Liver (tissue), 9 donors: ENCODE data around the gene TBCD. TPM values are rescaled to one million over a fixed set of nuclear protein-coding genes. Genes with fewer than 3 reads are reported as not detected.

Source experiments
- DNase-seq: peaks from one replicate; pipeline ENCODE4 v3.0.0-alpha.2; 2017; ENCODE audit warnings: low spot score
- H3K27ac ChIP-seq, 2 donors: one replicate each; pipeline ENCODE4 v1.7.0; 2013; ENCODE audit warnings: inconsistent platforms in 2 of 2, low read length in 2 of 2, control low read depth in 1 of 2, low read depth in 1 of 2, mild to moderate bottlenecking in 1 of 2
- H3K27me3 ChIP-seq, 4 donors: one replicate each; pipeline versions ENCODE4 v1.6.1 to v1.7.0; 2013; ENCODE audit warnings: low read length in 3 of 4, inconsistent platforms in 1 of 4, mild to moderate bottlenecking in 1 of 4, moderate library complexity in 1 of 4; ENCODE audit not compliant: control insufficient read depth in 4 of 4, insufficient read depth in 4 of 4
- H3K36me3 ChIP-seq, 4 donors: one replicate each; pipeline versions ENCODE4 v1.6.1 to v1.7.0; 2013; ENCODE audit warnings: low read length in 3 of 4, mild to moderate bottlenecking in 3 of 4, low read depth in 1 of 4, moderate library complexity in 1 of 4; ENCODE audit not compliant: control insufficient read depth in 4 of 4, insufficient read depth in 3 of 4
- H3K4me1 ChIP-seq, 4 donors: one replicate each; pipeline versions ENCODE4 v1.6.1 to v1.7.0; 2013; ENCODE audit warnings: low read length in 3 of 4, mild to moderate bottlenecking in 3 of 4, moderate library complexity in 1 of 4; ENCODE audit not compliant: control insufficient read depth in 4 of 4, insufficient read depth in 4 of 4
- H3K4me3 ChIP-seq, 3 donors: one replicate each; pipeline versions ENCODE4 v1.6.1 to v1.7.0; 2013; ENCODE audit warnings: low read length in 3 of 3, control low read depth in 1 of 3, low read depth in 1 of 3, mild to moderate bottlenecking in 1 of 3
- H3K9ac ChIP-seq, 2 donors: one replicate each; pipeline ENCODE4 v1.7.0; 2013; ENCODE audit warnings: low read length in 2 of 2, mild to moderate bottlenecking in 2 of 2, moderate library complexity in 2 of 2, control low read depth in 1 of 2, low read depth in 1 of 2
- H3K9me3 ChIP-seq, 4 donors: one replicate each; pipeline versions ENCODE4 v1.6.1 to v1.7.0; 2013; ENCODE audit warnings: low read length in 3 of 4; ENCODE audit not compliant: control insufficient read depth in 4 of 4
- ATF3 ChIP-seq: IDR thresholded peaks from 2 replicates; pipeline ENCODE4 v1.6.1; 2016; ENCODE audit warnings: antibody characterized with exemption
- CTCF ChIP-seq: fragments of 150-350 bp; IDR thresholded peaks from 2 replicates; pipeline ENCODE4 v1.5.1; 2017; ENCODE audit warnings: improper control_type of control experiment, low read depth, low read length; ENCODE audit not compliant: missing input control
- EGR1 ChIP-seq, 2 donors: IDR thresholded peaks; 2 replicates each; pipeline ENCODE4 v1.6.1; 2016 to 2018; ENCODE audit warnings: antibody characterized with exemption in 2 of 2, low read depth in 2 of 2
- FOXA1 ChIP-seq: IDR thresholded peaks from 2 replicates; pipeline ENCODE4 v1.6.1; 2016; ENCODE audit warnings: antibody characterized with exemption
- FOXA2 ChIP-seq: IDR thresholded peaks from 2 replicates; pipeline ENCODE4 v1.6.1; 2016; ENCODE audit warnings: antibody characterized with exemption
- HNF4G ChIP-seq: IDR thresholded peaks from 2 replicates; pipeline ENCODE4 v1.6.1; 2016; ENCODE audit warnings: antibody characterized with exemption
- MAX ChIP-seq: IDR thresholded peaks from 2 replicates; pipeline ENCODE4 v1.6.1; 2016; ENCODE audit warnings: antibody characterized with exemption
- NR2F2 ChIP-seq: IDR thresholded peaks from 2 replicates; pipeline ENCODE4 v1.6.1; 2016; ENCODE audit warnings: antibody characterized with exemption
- RAD21 ChIP-seq, 2 donors: IDR thresholded peaks; 2 replicates each; pipeline ENCODE4 v1.6.1; 2016; ENCODE audit warnings: antibody characterized with exemption in 2 of 2, mild to moderate bottlenecking in 2 of 2
- REST ChIP-seq: IDR thresholded peaks from 2 replicates; pipeline ENCODE4 v1.6.1; 2016; ENCODE audit warnings: antibody characterized with exemption, mild to moderate bottlenecking
- SP1 ChIP-seq: IDR thresholded peaks from 2 replicates; pipeline ENCODE4 v1.6.1; 2018; ENCODE audit warnings: antibody characterized with exemption, mild to moderate bottlenecking
- TAF1 ChIP-seq: conservative IDR thresholded peaks from 2 replicates; pipeline ENCODE4 v1.6.1; 2016; ENCODE audit warnings: antibody characterized with exemption, mild to moderate bottlenecking
- ZBTB33 ChIP-seq: IDR thresholded peaks from 2 replicates; pipeline ENCODE4 v1.6.1; 2016; ENCODE audit warnings: antibody characterized with exemption
- WGBS: extraction: QIAGEN DNeasy Blood & Tissue Kit; methylation state at CpG from one replicate; pipeline ENCODE4 v1.1.7; 2013; 5-methylcytosine and 5-hydroxymethylcytosine counted together
- polyA plus RNA-seq, 2 donors: library from polyadenylated mRNA; stranded (reverse) in 1 of 2; unstranded in 1 of 2; fragments of 200-250 nt in 1 of 2; fragments of >200 nt in 1 of 2; fragmentation: Nextera tagmentation in 1 of 2; extraction: Ambion mirVana in 1 of 2; gene quantifications; one replicate each; pipeline versions ENCODE4 v1.2.1 to v1.2.3, GENCODE V29; 2013 to 2015
- total RNA-seq, 2 donors: library from RNA; depleted of rRNA; stranded (reverse); fragments of >200 nt; gene quantifications; one replicate each; pipeline ENCODE4 v1.2.3, GENCODE V29; 2014
- donor health status: healthy.
- donor health status: healthy.
- donor health status: healthy.
- donor health status: healthy.
- donor health status: healthy.

Gene TBCD
- total and polyA plus RNA-seq, 4 donors, result 29.8 to 42.2 (median 33.0) TPM

GRCh38 chr17:82866590-82867191 lies 114.8 kb downstream of the TBCD start:
- H3K27ac ChIP-seq, result no peak overlapping the region
- H3K27me3 ChIP-seq, result no peaks in the 10 kb centered on the region
- no peak for DNase-seq
- 85% methylated on average over 11 of the region's 11 CpGs for WGBS
- TF ChIP-seq RAD21 (IDR thresholded peaks at IDR 0.05) (no peak), SP1 (no peak), NR2F2 (no peak), MAX (no peak)
- peaks cover 4 to 13% (median 8%) of the 10 kb centered on the region in 4 donors for H3K36me3 ChIP-seq
- no peak overlapping the region for H3K9ac ChIP-seq
- no peak overlapping the region for H3K4me3 ChIP-seq
- H3K9me3 ChIP-seq, result no peaks in the 10 kb centered on the region
- no peaks in the 10 kb centered on the region for H3K4me1 ChIP-seq

- 96% methylated on average over 18 of the region's 18 CpGs for WGBS
- Histone ChIP-seq H3K9ac (no peak overlapping the region), H3K4me1 (no peaks in the 10 kb centered on the region), H3K27ac (no peak overlapping the region), H3K27me3 (no peaks in the 10 kb centered on the region), H3K9me3 (no peaks in the 10 kb centered on the region), H3K4me3 (no peak overlapping the region), H3K36me3 (peaks cover 4 to 15% (median 10%) of the 10 kb centered on the region in 4 donors)
- no peak for TF ChIP-seq FOXA1
- TF ChIP-seq SP1, result no peak
- no peak for TF ChIP-seq CTCF
- DNase-seq, result no peak
These were observed 116.0 kb downstream of the TBCD start for GRCh38 chr17:82867763-82868325.

- Histone ChIP-seq H3K27ac (no peak overlapping the region), H3K4me1 (no peaks in the 10 kb centered on the region)
These were observed 116.9 kb downstream of the TBCD start for GRCh38 chr17:82868715-82869131.

GRCh38 chr17:82869536-82869935 lies 117.7 kb downstream of the TBCD start:
- Histone ChIP-seq H3K9me3 (no peaks in the 10 kb centered on the region), H3K4me3 (no peak overlapping the region), H3K36me3 (peaks cover 4 to 15% (median 10%) of the 10 kb centered on the region in 4 donors), H3K4me1 (no peaks in the 10 kb centered on the region), H3K27me3 (no peaks in the 10 kb centered on the region), H3K9ac (no peak overlapping the region), H3K27ac (no peak overlapping the region)
- WGBS, result 95% methylated on average over 11 of the region's 11 CpGs
- DNase-seq, result no peak
- TF ChIP-seq MAX (no peak), REST (no peak), ZBTB33 (no peak), NR2F2 (no peak), EGR1 (IDR thresholded peaks at IDR 0.05; ENCODE audit: low read depth in 2 of 2) (no peak), RAD21 (IDR thresholded peaks at IDR 0.05) (no peak), HNF4G (no peak), TAF1 (no peak), SP1 (no peak), FOXA2 (no peak)

More at GRCh38 chr17:82868715-82869131, 116.9 kb downstream of the TBCD start:
- TF ChIP-seq ATF3 (no peak), FOXA2 (no peak), EGR1 (IDR thresholded peaks at IDR 0.05; ENCODE audit: low read depth in 2 of 2) (no peak), HNF4G (no peak)
- Histone ChIP-seq H3K36me3 (peaks cover 4 to 15% (median 10%) of the 10 kb centered on the region in 4 donors), H3K27me3 (no peaks in the 10 kb centered on the region), H3K4me3 (no peak overlapping the region), H3K9me3 (no peaks in the 10 kb centered on the region), H3K9ac (no peak overlapping the region)
- no peak for DNase-seq
- 97% methylated on average over 21 of the region's 21 CpGs for WGBS
